Fibroblast of lung (primary cell): ENCODE results near the gene FAM111A.

Experiments
- EZH2 ChIP-seq: IDR thresholded peaks from 2 replicates; pipeline ENCODE4 v1.5.1; 2012; ENCODE audit warnings: low read length, control low read depth, mild to moderate bottlenecking; ENCODE audit errors: missing control alignments
- TF ChIP-seq, protein P1 (sequence below), 2 donors: IDR thresholded peaks in 1 of 2; conservative IDR thresholded peaks in 1 of 2; 1 replicate in 1 of 2; 2 replicates in 1 of 2; pipeline ENCODE4 v1.5.1; 2011 to 2012; ENCODE audit warnings: low read length in 2 of 2, control low read depth in 1 of 2, inconsistent platforms in 1 of 2, low read depth in 1 of 2, mild to moderate bottlenecking in 1 of 2

- TF ChIP-seq, protein P1, sequence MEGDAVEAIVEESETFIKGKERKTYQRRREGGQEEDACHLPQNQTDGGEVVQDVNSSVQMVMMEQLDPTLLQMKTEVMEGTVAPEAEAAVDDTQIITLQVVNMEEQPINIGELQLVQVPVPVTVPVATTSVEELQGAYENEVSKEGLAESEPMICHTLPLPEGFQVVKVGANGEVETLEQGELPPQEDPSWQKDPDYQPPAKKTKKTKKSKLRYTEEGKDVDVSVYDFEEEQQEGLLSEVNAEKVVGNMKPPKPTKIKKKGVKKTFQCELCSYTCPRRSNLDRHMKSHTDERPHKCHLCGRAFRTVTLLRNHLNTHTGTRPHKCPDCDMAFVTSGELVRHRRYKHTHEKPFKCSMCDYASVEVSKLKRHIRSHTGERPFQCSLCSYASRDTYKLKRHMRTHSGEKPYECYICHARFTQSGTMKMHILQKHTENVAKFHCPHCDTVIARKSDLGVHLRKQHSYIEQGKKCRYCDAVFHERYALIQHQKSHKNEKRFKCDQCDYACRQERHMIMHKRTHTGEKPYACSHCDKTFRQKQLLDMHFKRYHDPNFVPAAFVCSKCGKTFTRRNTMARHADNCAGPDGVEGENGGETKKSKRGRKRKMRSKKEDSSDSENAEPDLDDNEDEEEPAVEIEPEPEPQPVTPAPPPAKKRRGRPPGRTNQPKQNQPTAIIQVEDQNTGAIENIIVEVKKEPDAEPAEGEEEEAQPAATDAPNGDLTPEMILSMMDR (conservative IDR thresholded peaks at IDR 0.05 in 1 of 2, IDR thresholded peaks at IDR 0.05 in 1 of 2; ENCODE audit: low read depth in 1 of 2, low read length in 2 of 2), result no peak
- no peak for TF ChIP-seq EZH2
Observed at GRCh38 chr11:59199546-59200422, 57.1 kb downstream of the FAM111A start.
